Esophagus squamous epithelium (tissue), 5 donors: ENCODE data around the gene NR2F6. TPM values are rescaled to one million over a fixed set of nuclear protein-coding genes. Genes with fewer than 3 reads are reported as not detected.

Experiments used
- DNase-seq: peaks from one replicate; lab custom pipeline; 2025; lab: John Stamatoyannopoulos, UW
- H3K27ac ChIP-seq, 4 donors: fragments of 200-600 bp; sonication (generic); one replicate each; pipeline ENCODE4 v1.5.1; 2016 to 2019; ENCODE audit warnings: mild to moderate bottlenecking in 1 of 4
- H3K27me3 ChIP-seq, 4 donors: fragments of 200-600 bp; sonication (generic); 1 replicate in 3 of 4; 2 replicates in 1 of 4; pipeline versions ENCODE4 v1.5.1 to v1.6.0; 2017 to 2021; ENCODE audit warnings: antibody characterized with exemption in 1 of 4
- H3K36me3 ChIP-seq, 3 donors: fragments of 200-600 bp; sonication (generic); one replicate each; pipeline ENCODE4 v1.5.1; 2016 to 2019
- H3K4me1 ChIP-seq, 3 donors: fragments of 200-600 bp; sonication (generic); one replicate each; pipeline ENCODE4 v1.5.1; 2017 to 2019
- H3K4me3 ChIP-seq, 4 donors: fragments of 200-600 bp; sonication (generic); 1 replicate in 3 of 4; 2 replicates in 1 of 4; pipeline ENCODE4 v1.5.1; 2016 to 2019; ENCODE audit warnings: mild to moderate bottlenecking in 2 of 4, moderate library complexity in 1 of 4
- H3K9me3 ChIP-seq, 3 donors: fragments of 200-600 bp; sonication (generic); one replicate each; pipeline ENCODE4 v1.5.1; 2016 to 2019
- POLR2A ChIP-seq, 4 donors: fragments of 450-650 bp; IDR thresholded peaks; one replicate each; pipeline ENCODE4 v1.6.1; 2017; ENCODE audit warnings: antibody characterized with exemption in 4 of 4, mild to moderate bottlenecking in 4 of 4, moderate library complexity in 3 of 4
- WGBS, 2 donors: methylation state at CpG; one replicate each; pipeline ENCODE4 v1.1.5; 2018; 5-methylcytosine and 5-hydroxymethylcytosine counted together
- intact Hi-C: fragments of 100-400 bp; cut with DNase I; formaldehyde crosslinking; loops from one replicate; pipeline ENCODE4 v1.15.0; 2022
- total RNA-seq, 4 donors: library from RNA; depleted of rRNA; stranded (reverse); fragments of >200 nt; gene quantifications; one replicate each; pipeline ENCODE4 v1.1.0, GENCODE V29; 2016
- TF ChIP-seq, protein P1 (sequence below), 6 experiments: fragments of 450-650 bp in 4 of 6; fragments of 200-600 bp in 2 of 6; sonication (generic) in 2 of 6; IDR thresholded peaks; one replicate each; pipeline ENCODE4 v1.5.1; 2016 to 2019; ENCODE audit warnings: antibody characterized with exemption in 6 of 6, mild to moderate bottlenecking in 4 of 6, moderate library complexity in 4 of 6
- donor health status: DM: yes; HTN: yes; CAD: no.

The NR2F6 gene
- total RNA-seq, 4 donors from 2014 or later: 52.8 to 115 (median 82.7) TPM

DNA sequence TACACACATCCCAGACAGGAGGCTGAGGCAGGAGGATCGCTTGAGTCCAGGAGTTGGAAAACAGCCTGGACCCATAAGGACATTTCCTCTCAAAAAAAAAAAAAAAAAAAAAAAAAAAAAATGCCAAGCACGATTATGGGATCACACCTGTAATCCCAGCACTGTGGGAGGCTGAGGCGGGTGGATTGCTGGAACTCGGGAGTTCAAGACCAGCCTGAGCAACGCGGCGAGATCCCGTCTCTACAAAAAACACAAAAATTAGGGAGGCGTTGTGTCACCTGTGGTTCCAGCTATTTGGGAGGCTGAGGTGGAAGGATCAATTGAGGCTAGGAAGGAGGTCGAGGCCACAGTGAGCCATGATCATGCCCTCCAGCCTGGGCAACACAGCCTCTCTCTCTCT, 20.7 kb downstream of the NR2F6 start:
- WGBS, 2 donors: 76 to 88% methylated on average over 10 of the region's 10 CpGs
- no peak for TF ChIP-seq POLR2A (IDR thresholded peaks at IDR 0.05)
- TF ChIP-seq, protein P1, sequence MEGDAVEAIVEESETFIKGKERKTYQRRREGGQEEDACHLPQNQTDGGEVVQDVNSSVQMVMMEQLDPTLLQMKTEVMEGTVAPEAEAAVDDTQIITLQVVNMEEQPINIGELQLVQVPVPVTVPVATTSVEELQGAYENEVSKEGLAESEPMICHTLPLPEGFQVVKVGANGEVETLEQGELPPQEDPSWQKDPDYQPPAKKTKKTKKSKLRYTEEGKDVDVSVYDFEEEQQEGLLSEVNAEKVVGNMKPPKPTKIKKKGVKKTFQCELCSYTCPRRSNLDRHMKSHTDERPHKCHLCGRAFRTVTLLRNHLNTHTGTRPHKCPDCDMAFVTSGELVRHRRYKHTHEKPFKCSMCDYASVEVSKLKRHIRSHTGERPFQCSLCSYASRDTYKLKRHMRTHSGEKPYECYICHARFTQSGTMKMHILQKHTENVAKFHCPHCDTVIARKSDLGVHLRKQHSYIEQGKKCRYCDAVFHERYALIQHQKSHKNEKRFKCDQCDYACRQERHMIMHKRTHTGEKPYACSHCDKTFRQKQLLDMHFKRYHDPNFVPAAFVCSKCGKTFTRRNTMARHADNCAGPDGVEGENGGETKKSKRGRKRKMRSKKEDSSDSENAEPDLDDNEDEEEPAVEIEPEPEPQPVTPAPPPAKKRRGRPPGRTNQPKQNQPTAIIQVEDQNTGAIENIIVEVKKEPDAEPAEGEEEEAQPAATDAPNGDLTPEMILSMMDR (IDR thresholded peaks at IDR 0.05): no peak
- H3K36me3 ChIP-seq: peaks cover 0 to 16% (median 7%) of the 10 kb centered on the region in 3 donors
- H3K27ac ChIP-seq: no peak overlapping the region
- H3K9me3 ChIP-seq: no peaks in the 10 kb centered on the region
- H3K4me1 ChIP-seq: peaks cover 6 to 34% (median 13%) of the 10 kb centered on the region in 3 donors
- no peak for DNase-seq
- intact Hi-C loops: no loop called here
- no peak overlapping the region for H3K4me3 ChIP-seq
- no peaks in the 10 kb centered on the region for H3K27me3 ChIP-seq

DNA sequence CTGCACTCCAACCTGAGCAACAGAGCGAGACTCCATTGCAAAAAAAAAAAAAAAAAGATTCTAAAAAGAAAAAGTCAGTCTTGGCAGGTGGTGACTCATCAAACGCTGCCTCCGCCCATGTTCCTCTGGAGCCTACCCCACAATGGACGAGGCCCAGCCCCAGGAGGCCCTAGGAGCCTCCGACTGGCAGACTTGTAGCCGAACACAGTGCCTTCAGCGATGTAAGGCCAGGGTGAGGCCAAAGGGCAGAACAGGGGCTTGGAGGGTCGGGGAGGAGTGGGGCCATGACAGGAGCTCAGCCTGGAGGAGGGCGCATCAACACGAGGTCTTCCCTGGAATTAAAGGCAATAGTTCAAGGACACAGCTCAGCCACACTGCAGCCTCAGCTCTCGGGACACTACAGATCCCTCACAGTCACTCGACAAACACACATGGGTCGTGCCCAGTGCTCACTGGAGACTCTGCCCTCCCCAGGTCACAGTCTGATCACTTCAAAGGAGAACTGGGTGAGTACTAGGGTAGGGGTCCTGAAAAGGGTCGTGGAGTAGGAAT, 25.4 kb downstream of the NR2F6 start:
- DNase-seq: no peak
- intact Hi-C loops: no loop called here
- Histone ChIP-seq H3K27ac (peak overlapping the region; percentile 28 to 70 (median 60)), H3K9me3 (no peaks in the 10 kb centered on the region), H3K4me3 (peak overlapping the region in 1 of 4 donors; percentile 4), H3K36me3 (peaks cover 0 to 39% (median 0%) of the 10 kb centered on the region in 3 donors), H3K4me1 (peaks cover 0 to 25% (median 15%) of the 10 kb centered on the region in 3 donors), H3K27me3 (no peaks in the 10 kb centered on the region)
- WGBS, 2 donors: 18 to 28% methylated on average over 8 to 12 of the region's 14 CpGs
- TF ChIP-seq POLR2A (IDR thresholded peaks at IDR 0.05): no peak
- TF ChIP-seq, protein P1 (IDR thresholded peaks at IDR 0.05): no peak

DNA sequence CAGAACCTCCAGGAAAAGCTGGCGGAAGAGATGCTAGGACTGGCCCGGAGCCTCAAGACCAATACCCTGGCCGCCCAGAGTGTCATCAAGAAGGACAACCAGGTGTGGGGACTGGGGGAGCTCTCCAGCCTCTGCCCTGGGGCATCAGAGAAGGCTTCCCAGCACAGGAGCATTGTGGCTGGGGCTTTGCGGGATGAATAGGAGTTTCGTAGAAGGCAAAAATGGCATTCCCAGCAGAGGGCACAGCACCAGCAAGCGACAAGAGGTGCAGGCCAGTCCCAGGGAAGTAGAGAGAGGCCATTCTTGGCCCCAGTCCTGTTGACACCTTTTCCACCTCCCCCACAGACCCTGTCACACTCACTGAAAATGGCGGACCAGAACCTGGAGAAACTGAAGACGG, 26.4 kb downstream of the NR2F6 start:
- intact Hi-C loops: no loop called here
- H3K4me3 ChIP-seq: no peak overlapping the region
- peak overlapping the region in 1 of 4 donors; percentile 70 for H3K27ac ChIP-seq
- peaks cover 0 to 39% (median 0%) of the 10 kb centered on the region in 3 donors for H3K36me3 ChIP-seq
- TF ChIP-seq, protein P1 (IDR thresholded peaks at IDR 0.05): no peak
- TF ChIP-seq POLR2A (IDR thresholded peaks at IDR 0.05): no peak
- 96% methylated on average over 6 to 8 of the region's 8 CpGs for WGBS, 2 donors
- no peaks in the 10 kb centered on the region for H3K9me3 ChIP-seq
- no peaks in the 10 kb centered on the region for H3K27me3 ChIP-seq
- peaks cover 3 to 30% (median 20%) of the 10 kb centered on the region in 3 donors for H3K4me1 ChIP-seq
- no peak for DNase-seq

DNA sequence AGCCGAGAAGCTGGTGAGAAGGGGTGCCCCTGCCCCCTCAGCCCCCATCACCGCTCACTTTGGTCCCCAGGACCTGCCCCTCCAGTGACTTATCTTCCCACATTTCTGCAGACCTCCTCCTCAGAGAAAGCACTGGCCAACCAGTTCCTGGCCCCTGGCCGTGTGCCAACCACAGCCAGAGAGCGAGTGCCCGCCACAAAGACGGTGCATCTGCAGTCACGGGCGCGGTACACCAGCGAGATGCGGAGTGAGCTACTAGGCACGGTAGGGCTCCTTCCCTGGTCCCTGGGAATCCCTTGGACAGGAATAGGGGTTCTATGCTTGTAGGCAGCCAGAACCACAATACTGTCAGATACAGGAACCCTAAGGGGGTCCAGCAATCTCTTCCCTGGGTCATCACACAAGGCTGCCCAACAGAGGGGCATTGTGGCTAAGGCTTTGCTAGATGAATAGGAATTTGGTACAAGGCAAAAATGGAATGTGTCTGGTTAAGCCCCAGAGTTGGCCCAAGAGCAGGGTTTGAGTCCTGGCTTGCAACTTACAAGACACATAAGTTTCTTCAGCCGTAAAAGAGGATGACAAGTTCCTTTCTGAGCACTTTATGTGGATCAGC, 29.6 kb downstream of the NR2F6 start:
- DNase-seq: no peak
- 75 to 78% methylated on average over 2 to 4 of the region's 13 CpGs for WGBS, 2 donors
- Histone ChIP-seq H3K27ac (peak overlapping the region; percentile 93 to 96 (median 96)), H3K36me3 (peaks cover 8 to 65% (median 12%) of the 10 kb centered on the region in 3 donors), H3K27me3 (no peaks in the 10 kb centered on the region), H3K4me3 (peak overlapping the region in 3 of 4 donors; percentile 77 to 79 (median 79)), H3K4me1 (peaks cover 3 to 31% (median 20%) of the 10 kb centered on the region in 3 donors), H3K9me3 (no peaks in the 10 kb centered on the region)
- TF ChIP-seq, protein P1 (IDR thresholded peaks at IDR 0.05): no peak
- TF ChIP-seq POLR2A (IDR thresholded peaks at IDR 0.05): no peak
- intact Hi-C loops: no loop called here
